SU-DHL-6 (cell line): Measurements from ENCODE around the gene FBXO48.
A peak's percentile ranks its signal among the peaks of the same experiment; 100 is the strongest.

Source experiments
- H2AFZ ChIP-seq: fragments of 200-600 bp; sonication (generic); 2 replicates; pipeline ENCODE4 v1.6.1; 2014; ENCODE audit warnings: low read depth, mild to moderate bottlenecking, moderate library complexity, mixed read lengths, antibody characterized with exemption, low read length; ENCODE audit not compliant: severe bottlenecking
- H3F3A ChIP-seq: fragments of 200-600 bp; shearing (Covaris generic); 2 replicates; pipeline ENCODE4 v1.6.0; 2016; ENCODE audit warnings: antibody characterized with exemption, mild to moderate bottlenecking; ENCODE audit not compliant: insufficient read depth
- H3K27ac ChIP-seq: fragments of 200-600 bp; sonication (generic); 2 replicates; pipeline ENCODE4 v1.5.1; 2016; ENCODE audit warnings: low read depth, mild to moderate bottlenecking, low read length, moderate library complexity, mixed read lengths
- H3K27me3 ChIP-seq: fragments of 200-600 bp; sonication (generic), shearing (Covaris generic); 2 replicates; pipeline ENCODE4 v1.6.0; 2014; ENCODE audit warnings: mild to moderate bottlenecking, low read length
- H3K36me3 ChIP-seq: fragments of 200-600 bp; sonication (generic); 2 replicates; pipeline ENCODE4 v1.6.1; 2014; ENCODE audit warnings: mild to moderate bottlenecking, low read length, mixed read lengths
- H3K4me2 ChIP-seq: fragments of 300-600, 200-600 bp; shearing (Covaris generic), sonication (generic); 2 replicates; pipeline ENCODE4 v1.6.0; 2014; ENCODE audit warnings: low read length, low read depth, mild to moderate bottlenecking; ENCODE audit not compliant: poor library complexity, severe bottlenecking
- H3K4me3 ChIP-seq: fragments of 200-600 bp; sonication (generic); 2 replicates; pipeline ENCODE4 v1.5.1; 2014; ENCODE audit warnings: antibody characterized with exemption, low read length, mild to moderate bottlenecking, mixed read lengths; ENCODE audit not compliant: insufficient read depth, poor library complexity, severe bottlenecking
- H3K79me2 ChIP-seq: fragments of 200-600 bp; sonication (generic); 2 replicates; pipeline ENCODE4 v1.6.1; 2014; ENCODE audit warnings: mild to moderate bottlenecking, low read length, moderate library complexity; ENCODE audit not compliant: insufficient read depth
- H3K9ac ChIP-seq: fragments of 200-600 bp; sonication (generic); 2 replicates; pipeline ENCODE4 v1.7.0; 2014; ENCODE audit warnings: mild to moderate bottlenecking, low read length
- H3K9me2 ChIP-seq: fragments of 200-600 bp; sonication (generic); replicated peaks from 2 replicates; pipeline ENCODE4 v1.6.1; 2014; ENCODE audit warnings: low read length; ENCODE audit not compliant: insufficient read depth
- H3K9me3 ChIP-seq: fragments of 200-600 bp; sonication (generic); 2 replicates; pipeline ENCODE4 v1.6.1; 2014; ENCODE audit warnings: low read length, mixed read lengths; ENCODE audit not compliant: insufficient read depth
- H4K20me1 ChIP-seq: fragments of 200-600 bp; sonication (generic); 2 replicates; pipeline ENCODE4 v1.6.1; 2014; ENCODE audit warnings: low read depth, mild to moderate bottlenecking, antibody characterized with exemption, low read length, moderate library complexity, mixed read lengths
- EZH2phosphoT487 ChIP-seq: fragments of 200-600 bp; sonication (generic), shearing (Covaris generic); conservative IDR thresholded peaks from 2 replicates; pipeline ENCODE4 v1.6.1; 2018; ENCODE audit warnings: mild to moderate bottlenecking, antibody characterized with exemption, low read length, moderate library complexity, mixed read lengths
- TF ChIP-seq, protein P1 (sequence below): fragments of 200-600 bp; sonication (generic); IDR thresholded peaks from one replicate; pipeline ENCODE4 v1.5.1; 2017; ENCODE audit warnings: antibody characterized with exemption, mild to moderate bottlenecking, low read length, moderate library complexity; ENCODE audit not compliant: insufficient read depth, poor library complexity, severe bottlenecking

Gene FBXO48

DNA sequence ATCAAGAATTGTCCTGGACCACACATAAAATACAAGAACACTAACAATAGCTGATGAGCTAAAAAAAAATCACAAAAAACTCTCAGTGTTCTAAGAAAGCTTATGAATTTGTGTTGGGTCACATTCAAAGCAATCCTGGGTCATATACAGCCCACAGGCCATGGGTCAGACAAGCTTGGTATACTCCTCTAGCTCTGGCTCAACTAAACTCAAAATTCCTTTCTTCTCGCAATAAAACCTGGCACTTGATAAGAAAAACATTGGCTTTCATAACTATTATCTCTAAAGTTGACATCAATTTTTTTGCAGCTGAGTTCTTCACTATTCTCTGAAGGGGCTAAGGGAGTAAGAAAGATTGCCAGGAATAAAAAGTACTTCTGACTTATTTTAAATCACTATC, 38.3 kb downstream of the FBXO48 start:
- Histone ChIP-seq H3K9ac (no peak overlapping the region), H3K27me3 (no peaks in the 10 kb centered on the region), H3K27ac (no peak overlapping the region), H3K36me3 (no peaks in the 10 kb centered on the region), H3K79me2 (no peaks in the 10 kb centered on the region), H3K4me3 (no peak overlapping the region), H3K9me2 (no peaks in the 10 kb centered on the region), H2AFZ (no peak overlapping the region), H3K9me3 (no peaks in the 10 kb centered on the region), H3K4me2 (no peak overlapping the region), H3F3A (peaks cover 32% of the 10 kb centered on the region), H4K20me1 (no peaks in the 10 kb centered on the region)
- no peak for TF ChIP-seq EZH2phosphoT487
- TF ChIP-seq, protein P1, sequence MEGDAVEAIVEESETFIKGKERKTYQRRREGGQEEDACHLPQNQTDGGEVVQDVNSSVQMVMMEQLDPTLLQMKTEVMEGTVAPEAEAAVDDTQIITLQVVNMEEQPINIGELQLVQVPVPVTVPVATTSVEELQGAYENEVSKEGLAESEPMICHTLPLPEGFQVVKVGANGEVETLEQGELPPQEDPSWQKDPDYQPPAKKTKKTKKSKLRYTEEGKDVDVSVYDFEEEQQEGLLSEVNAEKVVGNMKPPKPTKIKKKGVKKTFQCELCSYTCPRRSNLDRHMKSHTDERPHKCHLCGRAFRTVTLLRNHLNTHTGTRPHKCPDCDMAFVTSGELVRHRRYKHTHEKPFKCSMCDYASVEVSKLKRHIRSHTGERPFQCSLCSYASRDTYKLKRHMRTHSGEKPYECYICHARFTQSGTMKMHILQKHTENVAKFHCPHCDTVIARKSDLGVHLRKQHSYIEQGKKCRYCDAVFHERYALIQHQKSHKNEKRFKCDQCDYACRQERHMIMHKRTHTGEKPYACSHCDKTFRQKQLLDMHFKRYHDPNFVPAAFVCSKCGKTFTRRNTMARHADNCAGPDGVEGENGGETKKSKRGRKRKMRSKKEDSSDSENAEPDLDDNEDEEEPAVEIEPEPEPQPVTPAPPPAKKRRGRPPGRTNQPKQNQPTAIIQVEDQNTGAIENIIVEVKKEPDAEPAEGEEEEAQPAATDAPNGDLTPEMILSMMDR: no peak

DNA sequence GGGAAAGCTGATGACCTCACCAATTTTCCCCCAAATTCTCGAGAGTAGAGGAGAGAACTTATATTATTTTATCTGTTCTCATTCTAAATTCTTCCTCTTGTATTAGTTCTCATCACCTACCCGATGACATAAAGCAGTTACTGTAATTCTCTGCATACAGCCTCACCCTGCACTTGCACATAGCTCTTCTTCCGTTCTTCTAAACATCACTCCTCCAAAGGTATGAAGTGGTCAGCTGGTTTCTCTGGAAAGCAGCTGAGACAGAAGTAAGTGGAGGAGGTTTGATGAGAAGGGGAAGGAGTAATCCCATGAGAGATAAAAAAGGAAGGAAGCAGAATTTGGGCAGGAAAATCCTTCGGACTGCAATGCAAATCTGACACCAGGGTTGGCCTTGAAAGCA, 39.0 kb downstream of the FBXO48 start:
- Histone ChIP-seq H3K79me2 (no peaks in the 10 kb centered on the region), H4K20me1 (no peaks in the 10 kb centered on the region), H3K4me2 (peak overlapping the region; percentile 84), H2AFZ (no peak overlapping the region), H3K27me3 (no peaks in the 10 kb centered on the region), H3K9ac (peak overlapping the region; percentile 27; the same call in 1 of the 2 replicates), H3F3A (peaks cover 32% of the 10 kb centered on the region), H3K9me3 (no peaks in the 10 kb centered on the region), H3K36me3 (no peaks in the 10 kb centered on the region), H3K27ac (peak overlapping the region; percentile 94), H3K9me2 (no peaks in the 10 kb centered on the region), H3K4me3 (no peak overlapping the region)
- TF ChIP-seq, protein P1: no peak
- TF ChIP-seq EZH2phosphoT487: no peak

DNA sequence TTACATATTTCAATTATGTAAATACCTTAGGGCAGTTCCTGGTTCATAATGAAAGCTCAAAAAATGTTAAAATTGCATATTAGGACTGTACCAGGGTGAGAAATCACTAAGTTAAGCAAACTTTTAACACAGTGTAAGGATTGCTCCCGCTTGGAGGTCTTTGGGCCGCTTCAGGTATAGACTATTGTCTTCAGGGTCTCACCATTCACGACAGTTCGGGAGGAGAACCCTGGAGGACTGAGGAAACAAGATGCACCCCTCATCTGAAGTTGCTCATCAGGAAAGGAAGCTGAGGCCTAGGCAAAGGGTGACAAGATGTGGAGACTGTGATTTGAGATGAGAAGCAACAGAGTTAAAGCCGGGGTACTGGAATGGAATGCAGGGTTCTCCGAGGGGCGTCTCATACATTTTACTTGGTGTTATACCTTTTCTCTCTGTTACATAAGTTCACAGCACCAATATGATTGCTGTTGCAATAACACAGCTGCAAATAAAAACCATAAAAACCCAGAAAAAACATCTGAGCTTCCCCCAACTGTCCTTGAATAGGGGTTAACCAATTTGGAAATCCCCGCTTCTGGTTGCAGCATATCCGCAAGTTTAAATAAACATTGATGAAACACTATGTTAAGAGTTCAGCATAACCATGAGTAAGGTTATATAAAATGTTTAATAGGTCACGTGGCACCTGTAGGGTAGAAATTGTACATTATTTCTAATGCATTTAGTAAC, 40.1 kb downstream of the FBXO48 start:
- H3K9me2 ChIP-seq: no peaks in the 10 kb centered on the region
- peak overlapping the region; percentile 38 for H3K4me3 ChIP-seq
- no peaks in the 10 kb centered on the region for H3K36me3 ChIP-seq
- H3K9me3 ChIP-seq: no peaks in the 10 kb centered on the region
- H3F3A ChIP-seq: peaks cover 32% of the 10 kb centered on the region
- H2AFZ ChIP-seq: peak overlapping the region; percentile 75
- TF ChIP-seq, protein P1: no peak
- no peak for TF ChIP-seq EZH2phosphoT487
- H3K27ac ChIP-seq: peak overlapping the region; percentile 94
- H3K9ac ChIP-seq: peak overlapping the region; percentile 55
- H3K79me2 ChIP-seq: no peaks in the 10 kb centered on the region
- no peaks in the 10 kb centered on the region for H3K27me3 ChIP-seq
- H3K4me2 ChIP-seq: peak overlapping the region; percentile 84
- H4K20me1 ChIP-seq: no peaks in the 10 kb centered on the region
